GM19023 (cell line): ENCODE measurements around the gene MRPL34.

ENCODE experiments used
- ATAC-seq: cut with Tn5 transposase; IDR thresholded peaks from one replicate; pipeline ENCODE4 v1.9.1; 2021; ENCODE audit warnings: mild to moderate bottlenecking, moderate library complexity; ENCODE audit not compliant: unreplicated experiment

Gene MRPL34

DNA sequence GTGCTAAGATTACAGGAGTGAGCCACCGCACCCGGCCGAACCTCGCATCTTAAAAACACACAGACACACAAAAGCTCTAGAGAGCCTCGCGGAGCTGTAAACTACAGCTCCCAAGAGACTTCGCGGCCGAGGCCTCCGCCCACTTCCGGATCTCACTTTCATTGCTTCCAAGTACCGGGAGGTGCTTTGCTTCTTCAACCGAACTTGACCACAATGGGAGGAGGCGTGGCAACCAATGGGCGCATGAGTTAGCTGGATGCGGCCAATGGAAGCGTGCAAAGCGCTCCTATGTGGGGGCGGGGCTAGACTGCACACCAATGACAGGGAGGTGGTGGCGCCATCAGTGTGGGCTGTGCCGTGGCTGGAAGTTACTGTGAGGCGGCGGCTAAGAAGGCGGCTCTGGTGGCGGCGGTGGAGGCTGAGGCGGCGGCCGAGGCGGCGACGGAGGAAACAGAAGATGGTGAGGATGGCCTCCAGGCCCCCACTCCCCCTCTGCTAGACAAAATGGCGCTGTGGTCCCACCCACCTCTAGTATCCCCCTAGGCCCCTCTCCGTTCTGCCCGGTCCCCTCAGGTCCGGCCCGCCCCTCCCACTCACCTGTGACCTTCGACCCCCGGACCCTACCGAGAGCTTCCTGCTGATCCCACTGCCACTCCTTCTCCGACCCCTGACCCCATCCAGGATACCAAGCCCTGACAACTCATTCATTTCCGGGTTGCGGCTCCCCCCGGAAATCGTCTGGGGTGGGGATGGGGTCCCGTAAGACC, 3.7 kb downstream of the MRPL34 start, which contains the start of gene DDA1:
Gene DDA1, plus strand, starts transcription at position 366 of the 767 bp plus-strand sequence. Its CDS starts 92 bp downstream, at position 458.
- peak; percentile 67 for ATAC-seq

DNA sequence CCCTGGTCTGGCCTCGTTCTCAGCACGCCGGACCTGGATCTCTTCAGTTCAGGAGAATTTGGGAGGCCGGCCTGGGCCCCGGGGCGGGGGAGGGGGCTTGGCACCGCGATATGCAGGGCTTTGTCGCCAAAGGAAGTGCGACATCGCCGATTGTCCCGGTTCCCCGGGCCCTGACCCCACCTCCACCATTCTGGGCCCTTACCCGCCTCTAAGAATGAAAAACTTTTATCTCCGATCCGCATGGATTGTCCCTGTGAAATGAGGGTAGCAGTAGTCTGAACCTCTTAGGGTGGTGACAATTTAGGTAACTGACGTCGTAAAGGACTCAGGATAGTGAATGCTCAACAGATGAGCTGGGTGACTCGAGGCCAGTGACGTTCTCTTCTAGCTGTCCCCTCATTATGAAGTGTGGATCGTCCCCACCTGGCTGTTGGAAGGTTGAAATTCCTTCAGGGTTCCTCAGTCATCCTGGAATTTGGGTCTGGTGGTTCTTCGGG, 4.3 kb downstream of the MRPL34 start:
- ATAC-seq = no peak

- no peak for ATAC-seq
Measured at GRCh38 chr19:17311455-17312188, 6.0 kb downstream of the MRPL34 start.

DNA sequence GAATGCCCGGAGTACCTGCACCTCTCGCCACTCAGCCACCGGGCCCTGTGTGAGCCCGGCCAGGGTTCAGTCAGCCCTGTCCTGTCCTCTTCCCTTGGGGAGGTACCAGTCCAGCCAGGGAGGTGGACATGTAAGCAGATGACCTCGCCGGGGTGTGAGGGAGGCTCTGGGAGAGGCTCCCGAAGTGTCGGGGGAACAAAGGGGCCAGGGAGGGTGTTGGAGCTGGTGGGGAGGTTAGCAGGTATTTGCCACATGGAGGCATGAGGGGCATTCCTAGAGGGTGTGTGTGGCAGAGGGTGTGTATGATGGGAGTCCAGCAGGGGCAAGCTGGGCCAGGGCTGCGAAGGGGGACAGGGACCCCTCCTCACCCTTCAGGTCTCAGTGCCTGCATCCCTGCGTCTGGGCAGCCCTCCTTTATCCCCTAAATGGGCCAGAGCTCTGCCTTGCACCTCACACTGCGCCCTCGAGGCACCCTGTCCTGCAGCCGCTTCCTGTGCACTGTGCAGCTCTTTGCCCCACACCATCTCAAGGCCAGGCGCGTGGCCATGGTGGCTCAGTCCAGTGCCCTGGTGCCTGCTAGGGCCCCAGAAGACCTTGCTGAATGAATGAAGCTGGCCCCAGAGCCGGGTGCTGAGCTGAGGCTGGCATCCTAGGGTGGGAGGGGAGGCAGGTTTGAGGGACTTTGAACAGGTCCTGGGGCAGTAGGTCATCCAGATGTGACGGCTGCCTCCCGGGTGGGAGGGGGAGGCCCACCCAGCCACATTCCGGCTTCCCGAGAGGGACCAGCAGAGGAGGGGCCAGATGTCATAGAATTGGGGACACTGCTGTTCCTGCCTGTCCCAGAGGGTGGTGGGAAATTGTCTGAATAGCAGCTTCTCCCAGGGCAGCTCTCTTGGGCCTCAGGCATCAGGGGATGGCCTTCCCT, 6.8 kb downstream of the MRPL34 start:
- ATAC-seq = no peak

GRCh38 chr19:17314007-17314593, 8.4 kb downstream of the MRPL34 start:
- no peak for ATAC-seq

DNA sequence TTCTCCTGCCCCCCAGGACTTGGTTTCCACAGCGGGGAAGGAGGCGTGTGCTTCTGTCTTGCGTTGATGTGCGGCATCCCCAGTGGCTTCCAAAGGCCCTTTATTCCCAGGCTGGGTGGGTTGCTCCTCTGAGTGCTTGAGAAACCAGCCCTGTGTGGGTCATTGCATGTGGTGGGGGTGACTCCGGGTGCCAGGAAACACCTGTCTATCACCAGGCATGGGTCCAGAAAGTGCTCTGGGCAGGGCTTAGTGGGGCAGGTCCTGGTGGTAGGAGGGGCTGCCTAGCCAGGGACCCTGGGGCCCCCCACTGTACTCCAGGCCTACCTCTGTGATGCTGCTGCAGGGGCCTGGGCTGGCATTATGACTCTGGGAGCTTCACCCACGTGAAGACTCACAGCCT, 13.3 kb downstream of the MRPL34 start:
- no peak for ATAC-seq

- ATAC-seq = no peak
Measured at GRCh38 chr19:17319473-17320238, 14.0 kb downstream of the MRPL34 start.

DNA sequence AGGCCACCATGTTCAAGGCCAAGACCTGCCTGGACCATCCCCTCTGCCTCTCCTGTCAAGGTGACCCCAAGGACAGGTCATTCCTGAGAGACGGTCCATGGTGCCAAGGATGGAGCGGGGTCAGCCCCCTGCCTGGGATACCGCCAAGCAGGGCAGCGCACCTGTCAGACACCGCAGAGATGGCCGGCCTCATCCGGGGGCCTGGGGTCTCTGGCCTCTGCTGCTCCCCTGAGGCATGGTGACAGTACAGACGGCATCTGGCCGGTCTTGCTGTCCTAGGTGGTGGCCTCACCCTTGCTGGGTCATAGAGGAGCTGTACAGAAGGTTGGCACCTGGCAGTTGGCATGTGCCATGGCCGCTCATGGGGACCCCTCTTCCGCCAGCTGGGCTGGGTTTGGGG, 14.8 kb downstream of the MRPL34 start:
- ATAC-seq = no peak

DNA sequence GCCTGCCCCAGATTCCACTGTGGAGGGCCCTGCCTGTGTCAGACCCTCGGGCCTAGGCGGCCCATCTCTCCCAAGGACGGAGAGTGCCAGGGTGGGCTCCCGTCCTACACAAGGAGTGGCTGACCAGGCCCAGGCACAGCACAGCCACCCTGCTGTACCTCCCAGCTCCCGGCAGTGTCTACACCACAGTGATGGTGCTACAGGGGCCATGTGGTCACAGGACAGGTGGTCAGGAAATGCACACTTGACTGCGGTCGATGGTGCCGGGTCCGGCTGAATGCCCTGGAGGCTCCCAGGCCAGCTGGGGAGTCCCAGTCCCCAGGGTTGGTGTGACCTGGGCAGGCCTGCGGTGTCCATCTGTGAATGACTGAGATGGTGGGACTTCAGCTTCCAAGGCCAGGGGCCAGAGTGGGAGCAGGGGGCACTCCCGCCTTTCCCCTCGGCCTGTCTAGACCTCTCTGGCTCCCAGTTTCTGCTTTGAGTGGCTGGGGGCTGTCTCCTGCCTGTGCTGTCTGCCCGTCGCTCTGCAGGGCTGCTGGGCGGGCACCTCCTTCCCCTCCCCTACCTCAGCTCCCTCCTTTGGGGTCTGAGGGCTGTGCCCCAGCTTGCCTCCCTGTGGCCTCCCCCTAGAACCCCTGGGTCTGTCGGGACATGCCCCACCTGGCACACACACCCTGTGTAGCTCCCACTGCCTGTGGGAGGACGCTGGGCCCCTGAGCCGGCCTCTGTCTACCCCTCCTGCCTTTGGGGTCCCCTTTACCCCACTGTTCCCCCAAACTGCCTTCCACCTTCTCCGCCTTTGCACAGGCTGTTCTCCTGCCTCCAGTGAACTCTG, 16.2 kb downstream of the MRPL34 start:
- no peak for ATAC-seq

- ATAC-seq = no peak
Measured at GRCh38 chr19:17322854-17323253, 17.2 kb downstream of the MRPL34 start.

DNA sequence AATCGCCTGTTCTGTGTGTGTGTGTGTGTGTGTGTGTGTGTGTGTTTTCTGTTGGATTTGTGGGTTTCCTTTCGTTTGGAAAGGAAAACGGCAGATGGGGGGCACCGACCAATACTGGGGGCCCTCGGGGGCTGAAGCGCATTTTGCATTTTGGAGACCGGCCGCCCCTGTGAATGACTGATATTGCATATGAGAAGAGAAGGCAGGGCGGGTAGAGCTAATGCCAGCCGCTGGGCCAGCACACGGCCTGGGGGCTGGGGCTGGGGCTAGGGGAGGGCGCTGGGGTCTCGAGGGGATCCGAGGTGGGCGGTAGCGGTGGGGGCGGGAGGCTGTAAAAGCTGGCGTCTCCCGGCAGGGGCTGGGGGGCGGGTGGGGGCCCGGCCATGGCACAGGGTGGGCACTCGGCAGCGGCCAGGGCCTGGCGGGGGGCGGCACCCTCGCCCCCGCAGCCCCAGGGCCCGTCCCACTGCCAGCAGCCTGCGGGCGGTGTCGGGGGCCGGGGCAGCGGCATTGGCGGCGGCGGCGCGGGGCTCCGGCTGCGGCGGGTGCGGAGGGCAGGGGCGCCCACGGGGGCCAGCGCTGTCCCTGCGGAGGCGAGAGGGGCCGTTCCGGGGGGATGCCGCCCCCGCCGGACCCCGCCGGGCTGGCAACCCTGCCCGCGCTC, 17.8 kb downstream of the MRPL34 start:
- no peak for ATAC-seq

DNA sequence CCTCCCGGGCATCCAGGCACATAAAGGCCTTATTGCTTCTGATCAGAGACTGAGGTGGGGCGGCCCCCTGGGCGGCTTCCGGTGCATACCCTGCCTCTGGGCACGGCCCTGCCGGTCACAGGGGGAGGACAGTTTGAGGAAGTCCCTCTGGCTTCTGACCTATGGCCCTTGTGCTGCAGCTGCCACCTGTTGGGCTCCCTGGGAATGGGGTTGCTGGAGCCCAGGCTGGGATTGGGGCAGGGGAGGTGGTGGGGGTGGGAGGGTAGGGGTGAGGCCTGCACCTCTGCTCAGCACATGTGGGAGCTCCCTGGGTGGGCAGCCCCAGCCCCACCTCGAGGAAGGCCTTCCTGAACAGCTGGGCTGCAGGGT, 18.3 kb downstream of the MRPL34 start:
- ATAC-seq = no peak

- no peak for ATAC-seq
Measured at GRCh38 chr19:17324357-17325114, 18.9 kb downstream of the MRPL34 start.

- ATAC-seq = no peak
Measured at GRCh38 chr19:17325133-17325532, 19.5 kb downstream of the MRPL34 start.

- ATAC-seq = no peak
Measured at GRCh38 chr19:17325881-17326594, 20.4 kb downstream of the MRPL34 start.

GRCh38 chr19:17326595-17326966, 20.9 kb downstream of the MRPL34 start:
- no peak for ATAC-seq

GRCh38 chr19:17327068-17327653, 21.5 kb downstream of the MRPL34 start:
- ATAC-seq = no peak
